ENCODE results near the gene PUM1. TPM values are rescaled to one million over a fixed set of nuclear protein-coding genes. Genes with fewer than 3 reads are reported as not detected.

Gene PUM1
- polyA plus RNA-seq (2012; ENCODE audit: missing spikeins) = 33.6 TPM

- DNase-seq (ENCODE audit: insufficient read length) (peak; percentile 86), FAIRE-seq (peak; percentile 98)
- TF ChIP-seq POLR2AphosphoS5 (IDR thresholded peaks at IDR 0.05; ENCODE audit: low read depth, low read length) (peak; percentile 92), POLR2A (IDR thresholded peaks at IDR 0.05; ENCODE audit: low read depth, low read length) (peak; percentile 97), TAF1 (IDR thresholded peaks at IDR 0.05; ENCODE audit: borderline replicate concordance, low read depth, low read length) (peak; percentile 93)
Observed at GRCh38 chr1:31065310-31066217, at the start of gene PUM1. PUM1 (minus strand) TSS chr1:31065717; CDS start chr1:31059566, 6,151 bp downstream.

- FAIRE-seq = no peak
- DNase-seq (ENCODE audit: insufficient read length) = no peak
- TF ChIP-seq TAF1 (IDR thresholded peaks at IDR 0.05; ENCODE audit: borderline replicate concordance, low read depth, low read length) (no peak), POLR2A (IDR thresholded peaks at IDR 0.05; ENCODE audit: low read depth, low read length) (no peak), POLR2AphosphoS5 (IDR thresholded peaks at IDR 0.05; ENCODE audit: low read depth, low read length) (no peak)
Observed at GRCh38 chr1:31112266-31112935, 46.9 kb upstream of the PUM1 start.

GRCh38 chr1:31111290-31111951, 45.9 kb upstream of the PUM1 start:
- no peak for DNase-seq (ENCODE audit: insufficient read length)
- no peak for TF ChIP-seq POLR2A (IDR thresholded peaks at IDR 0.05; ENCODE audit: low read depth, low read length)
- TF ChIP-seq TAF1 (IDR thresholded peaks at IDR 0.05; ENCODE audit: borderline replicate concordance, low read depth, low read length) = no peak
- TF ChIP-seq POLR2AphosphoS5 (IDR thresholded peaks at IDR 0.05; ENCODE audit: low read depth, low read length) = no peak
- no peak for FAIRE-seq

GRCh38 chr1:31110846-31111245, 45.3 kb upstream of the PUM1 start:
- FAIRE-seq (no peak), DNase-seq (ENCODE audit: insufficient read length) (no peak)
- TF ChIP-seq TAF1 (IDR thresholded peaks at IDR 0.05; ENCODE audit: borderline replicate concordance, low read depth, low read length) (no peak), POLR2A (IDR thresholded peaks at IDR 0.05; ENCODE audit: low read depth, low read length) (no peak), POLR2AphosphoS5 (IDR thresholded peaks at IDR 0.05; ENCODE audit: low read depth, low read length) (no peak)

GRCh38 chr1:31108861-31109260, 43.3 kb upstream of the PUM1 start:
- FAIRE-seq (no peak), DNase-seq (ENCODE audit: insufficient read length) (no peak)
- no peak for TF ChIP-seq POLR2AphosphoS5 (IDR thresholded peaks at IDR 0.05; ENCODE audit: low read depth, low read length)
- TF ChIP-seq TAF1 (IDR thresholded peaks at IDR 0.05; ENCODE audit: borderline replicate concordance, low read depth, low read length) = no peak
- TF ChIP-seq POLR2A (IDR thresholded peaks at IDR 0.05; ENCODE audit: low read depth, low read length) = no peak

- FAIRE-seq = no peak
- DNase-seq (ENCODE audit: insufficient read length) = no peak
- no peak for TF ChIP-seq POLR2A (IDR thresholded peaks at IDR 0.05; ENCODE audit: low read depth, low read length)
- no peak for TF ChIP-seq TAF1 (IDR thresholded peaks at IDR 0.05; ENCODE audit: borderline replicate concordance, low read depth, low read length)
- TF ChIP-seq POLR2AphosphoS5 (IDR thresholded peaks at IDR 0.05; ENCODE audit: low read depth, low read length) = no peak
Observed at GRCh38 chr1:31105646-31106045, 40.1 kb upstream of the PUM1 start.

GRCh38 chr1:31102501-31102950, 37.0 kb upstream of the PUM1 start:
- DNase-seq (ENCODE audit: insufficient read length) (no peak), FAIRE-seq (no peak)
- no peak for TF ChIP-seq TAF1 (IDR thresholded peaks at IDR 0.05; ENCODE audit: borderline replicate concordance, low read depth, low read length)
- TF ChIP-seq POLR2AphosphoS5 (IDR thresholded peaks at IDR 0.05; ENCODE audit: low read depth, low read length) = no peak
- no peak for TF ChIP-seq POLR2A (IDR thresholded peaks at IDR 0.05; ENCODE audit: low read depth, low read length)

GRCh38 chr1:31101147-31101502, 35.6 kb upstream of the PUM1 start:
- FAIRE-seq (no peak), DNase-seq (ENCODE audit: insufficient read length) (no peak)
- TF ChIP-seq POLR2A (IDR thresholded peaks at IDR 0.05; ENCODE audit: low read depth, low read length) (no peak), TAF1 (IDR thresholded peaks at IDR 0.05; ENCODE audit: borderline replicate concordance, low read depth, low read length) (no peak), POLR2AphosphoS5 (IDR thresholded peaks at IDR 0.05; ENCODE audit: low read depth, low read length) (no peak)

GRCh38 chr1:31099293-31100032, 33.9 kb upstream of the PUM1 start:
- TF ChIP-seq POLR2AphosphoS5 (IDR thresholded peaks at IDR 0.05; ENCODE audit: low read depth, low read length) = no peak
- no peak for TF ChIP-seq TAF1 (IDR thresholded peaks at IDR 0.05; ENCODE audit: borderline replicate concordance, low read depth, low read length)
- no peak for TF ChIP-seq POLR2A (IDR thresholded peaks at IDR 0.05; ENCODE audit: low read depth, low read length)
- DNase-seq (ENCODE audit: insufficient read length) (no peak), FAIRE-seq (no peak)

- FAIRE-seq (no peak), DNase-seq (ENCODE audit: insufficient read length) (no peak)
- TF ChIP-seq POLR2A (IDR thresholded peaks at IDR 0.05; ENCODE audit: low read depth, low read length) (no peak), POLR2AphosphoS5 (IDR thresholded peaks at IDR 0.05; ENCODE audit: low read depth, low read length) (no peak), TAF1 (IDR thresholded peaks at IDR 0.05; ENCODE audit: borderline replicate concordance, low read depth, low read length) (no peak)
Observed at GRCh38 chr1:31095985-31096384, 30.5 kb upstream of the PUM1 start.

Data from GM12892 (cell line).